DMS 273 treated with DMSO at 0.1 percent for 48 hours (cell line): ENCODE measurements around the gene DEFB131A.
"Not testable (repeated sequence)": the region's sequence is repeated elsewhere in the genome, so short reads cannot be mapped to it uniquely, and the experiment has no call there.

ENCODE experiments used
- DNase-seq: peaks from one replicate; lab custom pipeline; 2025; lab: John Stamatoyannopoulos, UW

Gene DEFB131A, protein sequence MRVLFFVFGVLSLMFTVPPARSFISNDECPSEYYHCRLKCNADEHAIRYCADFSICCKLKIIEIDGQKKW

DNA sequence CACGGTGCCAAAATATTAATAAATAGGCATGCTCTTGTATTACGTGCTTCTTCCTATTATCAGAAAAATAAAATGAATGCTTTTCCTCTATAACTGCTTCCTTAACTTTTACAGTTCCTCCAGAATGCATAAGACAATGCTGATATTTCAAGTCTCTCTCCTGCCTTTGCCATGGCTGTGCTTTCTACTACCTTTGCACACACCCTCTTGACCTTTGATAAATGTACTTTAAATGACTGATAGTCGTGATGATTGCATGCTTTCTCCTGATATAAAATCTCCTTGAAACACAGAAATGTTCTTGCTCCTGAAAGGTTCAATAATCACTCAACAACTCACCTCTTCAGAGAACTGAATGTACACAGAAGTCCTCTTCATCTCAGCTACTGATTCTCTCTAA lies at the start of gene DEFB131A:
Gene DEFB131A (plus strand): TSS at position 301 of the 400 bp plus-strand sequence. CDS start 120 bp downstream, outside the sequence.
- not testable (repeated sequence) for DNase-seq

DNA sequence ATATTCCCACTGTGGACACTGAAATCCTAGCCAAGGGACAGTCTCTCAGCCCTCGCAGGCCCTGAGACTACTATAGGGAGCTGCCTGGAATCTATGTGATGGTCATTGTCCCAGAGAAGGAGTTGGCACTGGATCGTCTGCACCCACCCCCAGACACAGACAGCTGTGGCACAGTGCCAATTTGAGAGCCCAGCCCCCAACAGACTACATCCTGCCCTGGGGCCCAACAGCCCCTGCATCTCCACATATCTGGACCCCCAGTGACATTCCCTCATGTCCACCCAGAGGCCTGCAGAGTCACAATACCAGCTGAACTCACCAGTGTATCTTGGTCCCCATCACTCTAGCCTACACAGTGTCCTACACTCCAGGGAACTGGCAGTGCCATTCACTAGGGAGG lies 38.4 kb upstream of the DEFB131A start:
- DNase-seq, result not testable (repeated sequence)

DNA sequence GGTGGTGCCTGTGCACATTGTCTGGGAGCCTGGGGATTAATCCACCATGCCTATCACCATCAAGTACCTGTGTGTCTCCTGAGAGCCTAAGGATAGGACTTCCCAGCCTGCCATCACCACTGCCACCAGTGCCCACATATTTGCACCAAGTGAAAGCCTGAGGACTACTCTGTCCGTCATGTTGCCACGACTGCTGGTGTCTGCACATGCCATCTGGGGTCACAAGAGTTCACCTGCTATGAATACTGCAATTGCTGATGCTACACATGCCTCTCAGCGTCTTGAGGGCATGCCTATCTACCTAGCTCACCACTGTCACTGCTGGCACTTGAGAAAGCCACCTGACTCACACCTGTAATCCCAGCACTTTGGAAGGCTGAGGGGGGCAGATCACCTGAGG lies 37.7 kb upstream of the DEFB131A start:
- not testable (repeated sequence) for DNase-seq

DNA sequence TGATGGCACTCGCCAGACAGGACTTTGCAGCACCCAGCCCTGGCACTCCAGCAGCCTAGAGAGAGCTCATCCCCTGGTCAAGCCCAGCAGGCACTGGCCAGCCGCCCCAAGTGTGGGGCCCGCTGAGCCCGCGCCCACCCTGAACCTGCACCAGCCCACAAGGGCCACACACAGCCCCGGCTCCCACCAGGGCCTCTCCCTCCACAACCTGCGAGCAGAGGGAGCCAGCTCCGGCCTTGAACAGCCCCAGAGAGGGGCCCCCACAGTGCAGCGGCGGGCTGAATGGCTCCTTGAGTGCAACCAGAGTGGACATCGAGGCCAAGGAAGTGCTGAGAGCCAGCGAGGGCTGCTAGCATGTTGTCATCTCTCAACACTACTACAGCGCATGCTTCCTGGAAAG lies 34.4 kb upstream of the DEFB131A start:
- DNase-seq, result no peak

DNA sequence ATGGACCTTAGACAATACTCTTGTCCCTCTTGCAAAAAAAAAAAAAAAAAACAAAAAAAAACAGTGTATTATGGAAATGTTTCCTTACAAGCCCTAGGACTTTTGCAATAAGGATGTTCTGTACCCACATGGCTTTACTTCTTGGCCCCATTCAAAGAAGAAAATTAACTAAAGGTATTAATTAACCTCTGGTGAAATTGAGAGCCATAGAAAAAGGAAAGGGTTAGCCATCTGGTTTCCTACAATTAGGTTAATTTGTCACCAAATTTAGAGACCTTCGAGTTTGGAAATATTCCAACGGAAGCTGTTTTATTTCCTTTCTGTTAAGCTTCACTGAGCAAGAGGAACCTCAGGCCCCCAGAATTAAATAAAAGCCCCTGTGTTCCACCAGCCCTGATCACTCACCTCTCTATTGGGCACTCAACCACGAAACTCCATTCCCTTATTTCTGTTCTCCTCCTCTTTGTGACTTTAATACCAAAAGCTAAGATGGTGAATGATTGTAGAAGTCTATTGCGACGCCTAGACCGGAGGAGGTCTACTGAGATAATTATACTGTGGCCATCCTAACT lies 22.2 kb upstream of the DEFB131A start:
- DNase-seq, result not testable (repeated sequence)

DNA sequence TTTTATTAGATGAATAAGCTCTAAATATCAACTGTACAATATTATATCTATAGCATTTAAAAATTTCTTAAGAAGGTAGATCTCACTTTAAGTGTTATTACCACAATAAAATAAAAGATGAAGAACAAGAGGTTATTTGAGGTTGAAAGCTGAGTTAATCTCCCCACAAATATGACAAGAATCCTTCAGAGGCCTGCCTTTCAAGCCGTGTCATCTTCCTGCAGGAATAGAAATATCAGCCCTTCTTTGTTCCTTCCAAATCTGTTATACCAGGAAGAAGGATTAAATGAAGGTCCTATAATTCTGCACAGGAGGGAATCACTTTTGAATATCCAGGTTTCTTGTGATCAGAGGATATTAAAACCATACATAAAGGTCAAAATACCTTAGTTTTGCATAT lies 18.3 kb upstream of the DEFB131A start:
- not testable (repeated sequence) for DNase-seq

DNA sequence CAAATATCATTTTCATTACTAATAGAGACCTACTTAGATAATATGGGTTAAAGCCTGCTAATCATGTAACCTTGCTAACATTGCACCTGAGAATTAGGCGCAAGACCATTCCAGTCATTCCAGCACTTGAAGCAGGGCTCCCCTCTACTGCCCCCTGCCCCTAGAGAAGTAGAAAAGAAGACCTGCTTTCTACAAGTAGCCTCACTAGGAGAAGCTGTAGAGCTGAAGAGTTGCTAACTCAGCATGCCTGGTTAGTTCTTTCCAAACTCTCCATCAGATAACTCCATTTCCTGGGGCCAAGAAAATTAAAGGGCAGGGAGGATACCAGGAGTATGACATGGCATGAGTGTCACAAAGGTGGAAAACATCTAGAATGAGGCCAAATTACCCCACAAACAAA lies 14.2 kb upstream of the DEFB131A start:
- not testable (repeated sequence) for DNase-seq

DNA sequence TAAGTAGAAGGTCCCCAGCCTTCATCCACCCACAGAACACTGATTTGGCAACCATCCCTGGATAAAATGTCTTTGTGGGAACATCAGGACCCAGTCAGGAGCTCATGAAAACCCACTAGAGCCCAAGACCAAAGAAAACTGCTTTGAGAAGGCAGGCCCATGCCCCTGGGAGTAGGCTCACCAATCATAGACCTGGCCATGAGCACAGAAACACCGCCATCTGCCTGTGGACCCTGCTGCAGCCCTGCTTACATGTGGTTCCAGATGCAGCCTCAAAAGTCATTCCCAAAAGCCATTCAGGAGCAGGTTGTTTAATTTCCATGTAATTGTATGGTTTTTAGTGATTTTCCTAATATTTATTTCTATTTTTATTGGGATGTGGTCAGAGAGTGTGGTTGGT lies 10.9 kb upstream of the DEFB131A start:
- DNase-seq, result not testable (repeated sequence)

DNA sequence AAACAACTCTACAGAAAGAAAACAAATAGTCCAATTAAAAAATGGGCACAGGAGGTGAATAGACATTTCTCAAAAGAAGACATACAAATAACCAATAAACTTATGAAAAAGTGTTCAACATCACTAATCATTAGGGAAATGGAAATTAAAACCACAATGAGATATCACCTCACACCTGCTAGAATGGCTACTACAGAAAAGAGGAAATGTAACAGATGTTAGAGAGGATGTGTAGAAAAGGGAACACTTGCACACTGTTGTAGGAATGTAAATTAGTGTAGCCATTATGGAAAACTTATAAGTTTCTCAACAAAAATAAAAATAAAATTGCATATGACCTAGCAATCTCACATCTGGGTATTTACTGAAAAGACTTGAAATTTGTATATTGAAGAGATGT lies 7.5 kb upstream of the DEFB131A start:
- not testable (repeated sequence) for DNase-seq

DNA sequence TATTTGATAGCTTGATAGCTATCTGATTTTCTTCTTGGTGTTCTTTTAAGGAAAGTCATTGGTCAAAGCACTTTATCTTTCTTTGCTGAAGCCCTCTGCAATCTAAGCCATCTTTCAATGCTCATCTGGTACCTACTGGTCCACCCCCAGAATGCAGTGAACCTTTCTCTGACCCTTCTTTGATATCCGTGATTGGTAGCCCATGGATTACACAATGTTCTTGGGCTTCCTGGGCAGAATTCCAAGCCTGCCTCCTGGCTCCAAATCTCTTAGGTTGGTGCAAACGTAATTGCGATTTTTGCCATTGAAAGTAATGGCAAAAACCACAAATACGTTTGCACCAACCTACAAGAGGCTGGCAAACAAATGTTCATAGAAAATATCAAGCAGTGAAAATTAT lies 1.9 kb upstream of the DEFB131A start:
- DNase-seq, result not testable (repeated sequence)

DNA sequence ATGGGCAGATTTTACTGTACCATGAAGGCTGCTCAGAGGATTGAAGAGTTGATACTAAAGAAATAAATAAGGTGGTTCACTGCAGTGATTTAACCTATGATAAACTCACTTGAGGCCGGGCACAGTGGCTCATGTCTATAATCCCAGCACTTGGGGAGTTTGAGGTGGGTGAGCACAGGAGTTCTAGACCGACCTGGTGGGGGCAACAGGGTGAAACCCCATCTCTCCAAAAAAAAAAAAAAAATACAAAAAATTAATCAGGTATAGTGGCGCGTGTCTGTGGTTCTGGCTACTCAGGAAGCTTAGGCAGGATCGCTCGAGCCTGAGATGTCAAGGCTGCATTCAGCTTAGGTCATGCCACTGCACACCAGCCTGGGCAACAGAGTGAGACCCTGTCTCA lies 467 bp downstream of the DEFB131A start:
- not testable (repeated sequence) for DNase-seq

DNA sequence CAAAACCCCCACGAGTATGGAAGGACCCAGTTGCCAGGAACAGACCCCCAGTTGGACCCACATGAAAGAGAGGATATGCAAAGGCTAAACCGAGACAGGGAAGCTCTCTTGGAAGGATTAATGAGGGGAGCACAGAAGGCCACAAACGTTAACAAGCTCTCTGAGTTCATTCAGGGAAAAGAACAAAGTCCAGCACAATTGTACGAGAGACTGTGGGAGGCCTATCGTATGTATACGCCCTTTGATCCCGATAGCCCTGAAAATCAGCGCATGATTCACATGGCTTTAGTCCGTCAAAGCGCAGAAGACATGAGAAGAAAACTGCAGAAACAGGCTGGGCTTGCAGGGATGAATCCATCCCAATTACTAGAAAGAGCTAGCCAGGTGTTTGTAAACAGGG lies 8.0 kb downstream of the DEFB131A start:
- not testable (repeated sequence) for DNase-seq

DNA sequence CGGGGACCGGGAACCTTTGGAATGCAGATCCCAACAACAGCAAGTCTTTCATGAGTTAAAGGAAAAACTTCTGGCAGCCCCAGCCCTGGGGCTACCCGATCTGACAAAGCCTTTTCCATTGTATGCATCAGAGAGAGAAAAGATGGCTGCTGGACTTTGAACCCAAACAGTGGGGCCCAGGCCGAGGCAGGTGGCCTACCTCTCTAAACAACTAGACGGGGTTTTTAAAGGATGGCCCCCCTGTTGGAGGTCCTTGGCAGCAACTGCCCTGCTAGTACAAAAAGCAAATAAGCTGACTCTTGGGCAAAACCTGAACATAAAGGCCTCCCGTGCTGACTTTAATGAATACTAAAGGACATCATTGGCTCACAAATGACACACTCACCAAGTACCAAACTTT lies 10.1 kb downstream of the DEFB131A start:
- not testable (repeated sequence) for DNase-seq

DNA sequence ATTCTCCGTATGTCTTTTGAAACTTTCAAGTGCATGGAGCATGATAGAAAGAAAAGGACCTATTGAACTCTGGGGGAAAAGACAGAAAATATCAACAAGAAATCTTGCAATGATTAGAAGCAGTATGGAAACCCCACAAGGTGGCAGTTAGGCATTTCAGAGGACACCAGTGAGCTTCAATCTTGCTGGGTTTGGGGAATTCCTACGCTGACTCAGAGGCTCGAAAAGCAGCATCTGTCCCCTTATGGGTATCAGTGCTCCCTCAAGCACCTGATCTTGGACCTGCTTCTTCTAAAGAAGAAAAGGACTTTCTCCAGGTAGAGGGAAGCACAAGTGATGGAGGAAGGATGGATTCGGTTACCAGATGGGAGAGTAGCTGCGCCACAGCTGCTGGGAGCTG lies 10.8 kb downstream of the DEFB131A start:
- not testable (repeated sequence) for DNase-seq

DNA sequence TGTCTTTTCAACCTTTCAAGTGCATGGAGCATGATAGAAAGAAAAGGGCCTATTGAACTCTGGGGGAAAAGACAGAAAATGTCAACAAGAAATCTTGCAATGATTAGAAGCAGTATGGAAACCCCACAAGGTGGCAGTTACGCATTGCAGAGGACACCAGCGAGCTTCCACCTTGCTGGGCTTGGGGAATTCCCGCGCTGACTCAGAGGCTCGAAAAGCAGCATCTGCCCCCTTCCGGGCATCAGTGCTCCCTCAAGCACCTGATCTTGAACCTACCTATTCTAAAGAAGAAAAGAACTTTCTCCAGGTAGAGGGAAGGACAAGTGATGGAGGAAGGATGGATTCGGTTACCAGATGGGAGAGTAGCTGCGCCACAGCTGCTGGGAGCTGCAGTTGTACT lies 35.3 kb downstream of the DEFB131A start:
- not testable (repeated sequence) for DNase-seq

DNA sequence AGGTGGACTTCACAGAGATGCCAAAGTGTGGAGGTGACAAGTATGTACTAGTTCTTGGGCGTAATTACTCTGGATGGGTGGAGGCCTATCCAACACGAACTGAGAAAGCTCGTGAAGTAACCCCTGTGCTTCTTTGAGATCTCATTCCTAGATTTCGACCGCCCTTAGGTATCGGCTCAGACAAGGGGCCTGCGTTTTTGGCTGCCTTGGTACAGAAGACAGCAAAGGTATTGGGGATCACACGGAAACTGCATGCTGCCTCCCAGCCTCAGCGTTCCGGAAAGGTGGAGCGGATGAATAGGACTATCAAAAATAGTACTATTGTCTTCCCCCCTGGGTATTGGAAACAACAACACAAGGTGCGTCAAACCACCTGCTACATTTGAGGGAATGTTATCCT lies 35.9 kb downstream of the DEFB131A start:
- DNase-seq, result not testable (repeated sequence)

DNA sequence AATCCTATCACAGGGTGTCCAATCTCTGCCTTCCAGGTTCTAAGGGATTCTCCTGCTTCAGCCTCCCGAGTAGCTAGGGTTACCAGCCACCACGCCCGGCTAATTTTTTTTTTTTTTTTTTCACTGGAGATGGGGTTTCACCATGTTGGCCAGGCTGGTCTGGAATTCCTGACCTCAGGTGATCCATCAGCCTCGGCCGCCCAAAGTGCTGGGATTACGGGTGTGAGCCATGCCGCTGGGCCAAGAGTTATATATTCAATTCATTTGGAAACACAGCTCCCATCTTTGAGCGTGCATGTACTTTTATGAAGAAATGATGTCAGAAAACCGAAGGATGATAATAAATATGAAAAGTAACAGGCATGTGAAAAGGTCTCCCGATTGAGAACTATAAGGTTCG lies 38.7 kb downstream of the DEFB131A start:
- not testable (repeated sequence) for DNase-seq

DNA sequence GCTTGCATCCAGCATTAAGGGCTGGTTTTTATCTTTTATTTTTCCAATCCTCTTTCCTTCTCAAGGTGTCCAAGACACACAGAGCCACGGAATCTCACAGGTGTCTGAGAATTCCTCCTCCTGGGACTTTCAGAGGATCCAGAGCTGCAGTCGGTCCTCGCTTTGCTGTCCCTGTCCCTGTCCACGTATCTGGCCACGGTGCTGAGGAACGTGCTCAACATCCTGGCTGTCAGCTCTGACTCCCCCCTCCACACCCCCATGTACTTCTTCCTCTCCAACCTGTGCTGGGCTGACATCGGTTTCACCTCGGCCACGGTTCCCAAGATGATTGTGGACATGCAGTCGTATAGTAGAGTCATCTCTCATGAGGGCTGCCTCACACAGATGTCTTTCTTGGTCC lies 39.5 kb downstream of the DEFB131A start:
- DNase-seq, result not testable (repeated sequence)

DNA sequence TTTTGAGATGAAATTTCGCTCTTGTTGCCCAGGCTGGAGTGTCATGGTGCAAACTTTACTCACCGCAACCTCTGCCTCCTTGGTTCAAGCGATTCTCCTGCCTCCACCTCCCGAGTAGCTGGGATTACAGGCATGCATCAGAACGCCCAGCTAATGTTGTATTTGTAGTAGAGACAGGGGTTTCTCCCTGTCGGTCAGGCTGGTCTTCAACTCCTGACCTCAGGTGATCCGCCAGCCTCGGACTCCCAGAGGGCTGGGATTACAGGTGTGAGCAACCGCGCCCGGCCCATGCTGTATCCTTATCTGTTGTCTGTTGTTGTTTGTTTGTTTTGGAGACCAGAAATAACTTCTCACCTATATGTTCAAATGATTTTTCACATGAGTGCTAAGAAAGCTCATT lies 42.7 kb downstream of the DEFB131A start:
- DNase-seq, result not testable (repeated sequence)

DNA sequence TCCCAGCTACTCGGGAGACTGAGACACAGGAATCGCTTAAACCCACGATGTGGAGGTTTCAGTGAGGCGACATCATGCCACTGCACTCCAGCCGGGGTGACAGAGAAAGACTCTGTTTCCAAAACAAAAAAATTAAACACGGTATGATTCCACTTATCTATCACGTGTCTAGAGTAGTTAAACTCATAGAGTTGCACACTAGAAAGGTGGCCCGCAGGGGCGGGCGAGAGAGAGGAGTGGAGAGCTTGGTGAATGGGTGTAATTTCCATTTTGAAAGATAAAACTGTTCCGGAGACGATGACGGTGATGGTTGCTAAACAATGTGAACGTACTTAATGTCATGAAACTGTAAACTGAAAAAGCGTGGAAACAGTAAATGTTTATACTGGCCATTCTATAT lies 44.6 kb downstream of the DEFB131A start:
- not testable (repeated sequence) for DNase-seq

DNA sequence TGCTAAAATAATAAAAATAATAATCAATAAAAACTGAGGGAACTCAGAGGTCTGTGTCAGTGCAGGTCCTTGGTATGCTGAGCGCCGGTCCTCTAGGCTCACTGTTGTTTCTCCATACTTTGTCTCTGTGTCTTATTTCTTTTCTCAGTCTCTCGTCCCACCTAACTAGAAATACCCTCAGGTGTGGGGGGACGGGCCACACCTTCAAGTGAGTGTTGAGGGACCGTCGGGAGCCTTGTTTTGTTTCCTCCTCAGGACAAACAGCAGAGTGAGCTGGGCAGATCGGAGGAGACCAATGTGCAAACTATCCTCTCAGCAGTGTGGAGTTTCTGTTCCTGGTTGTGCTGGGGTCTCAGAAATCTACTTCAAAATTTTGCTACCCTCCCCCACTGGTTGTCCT lies 46.3 kb downstream of the DEFB131A start:
- not testable (repeated sequence) for DNase-seq

DNA sequence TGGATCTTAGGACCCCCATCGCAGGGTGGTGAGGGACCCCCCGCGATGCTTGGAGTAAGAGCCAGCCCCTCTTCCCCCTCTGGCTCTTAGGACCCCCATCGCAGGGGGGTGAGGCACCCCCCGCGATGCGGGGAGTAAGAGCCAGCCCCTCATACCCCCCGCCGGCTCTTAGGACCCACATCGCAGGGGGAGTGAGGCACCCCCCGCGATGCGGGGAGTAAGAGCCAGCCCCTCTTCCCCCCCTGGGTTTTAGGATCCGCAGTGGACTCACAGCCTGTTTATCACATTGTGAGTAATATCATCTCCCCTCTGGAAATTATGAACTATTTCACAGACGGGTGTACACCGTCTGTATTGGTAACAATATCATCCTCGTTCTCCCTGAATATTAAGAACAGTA lies 46.8 kb downstream of the DEFB131A start:
- not testable (repeated sequence) for DNase-seq

DNA sequence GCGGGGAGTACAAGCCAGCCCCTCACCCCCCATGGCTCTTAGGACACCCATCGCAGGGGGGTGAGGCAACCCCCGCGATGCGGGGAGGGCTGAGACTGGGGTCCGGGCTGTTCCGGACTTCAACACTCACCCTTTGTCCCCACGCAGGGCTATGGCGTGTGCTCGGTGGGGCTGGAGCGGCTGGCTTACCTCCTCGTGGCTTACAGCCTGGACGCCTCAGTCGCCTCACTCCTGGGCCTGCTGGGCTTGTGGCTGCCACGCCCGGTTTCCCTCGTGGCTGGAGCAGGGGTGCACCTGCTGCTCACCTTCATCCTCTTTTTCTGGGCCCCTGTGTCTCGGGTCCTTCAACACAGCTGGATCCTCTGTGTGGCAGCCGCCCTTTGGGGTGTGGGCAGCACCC lies 49.4 kb downstream of the DEFB131A start:
- DNase-seq, result not testable (repeated sequence)
